ENCODE data around the gene HSP90AA1.

GRCh38 chr14:102043251-102044025 lies 43.4 kb downstream of the HSP90AA1 start:
- no peak for TF ChIP-seq CTCF (IDR thresholded peaks at IDR 0.05)
- TF ChIP-seq POLR2AphosphoS5 (IDR thresholded peaks at IDR 0.05): no peak

All from suprapubic skin (tissue), 3 donors.